Smooth muscle cell (in vitro differentiated cells): ENCODE measurements around the gene CDH12. TPM values are rescaled to one million over a fixed set of nuclear protein-coding genes. Genes with fewer than 3 reads are reported as not detected.

Experiments used
- DNase-seq: peaks from one replicate; lab custom pipeline; 2025; ENCODE audit not compliant: unreplicated experiment; lab: John Stamatoyannopoulos, UW
- H2AFZ ChIP-seq: fragments of 200-600 bp; sonication (generic); 2 replicates; pipeline ENCODE4 v1.6.0; 2016; ENCODE audit warnings: antibody characterized with exemption, low read depth, mild to moderate bottlenecking
- H3F3A ChIP-seq: fragments of 200-600 bp; sonication (generic); 2 replicates; pipeline ENCODE4 v1.6.0; 2017; ENCODE audit warnings: antibody characterized with exemption, low read depth
- H3K27ac ChIP-seq: fragments of 200-600 bp; sonication (generic); 2 replicates; pipeline ENCODE4 v1.5.1; 2016; ENCODE audit warnings: low read depth, mild to moderate bottlenecking
- H3K27me3 ChIP-seq: fragments of 200-600 bp; sonication (generic); 2 replicates; pipeline ENCODE4 v1.6.1; 2016; ENCODE audit warnings: low read depth, mild to moderate bottlenecking
- H3K36me3 ChIP-seq: fragments of 200-600 bp; sonication (generic); 2 replicates; pipeline ENCODE4 v1.5.1; 2016; ENCODE audit warnings: low read depth
- H3K4me1 ChIP-seq: fragments of 200-600 bp; sonication (generic); 2 replicates; pipeline ENCODE4 v1.5.1; 2016; ENCODE audit warnings: low read depth
- H3K4me2 ChIP-seq: fragments of 200-600 bp; sonication (generic); 2 replicates; pipeline ENCODE4 v1.6.0; 2016; ENCODE audit warnings: mild to moderate bottlenecking
- H3K4me3 ChIP-seq: fragments of 200-600 bp; sonication (generic); 2 replicates; pipeline ENCODE4 v1.5.1; 2016; ENCODE audit warnings: mild to moderate bottlenecking
- H3K79me2 ChIP-seq: fragments of 200-600 bp; sonication (generic); 2 replicates; pipeline ENCODE4 v1.6.0; 2016; ENCODE audit warnings: low read depth, mild to moderate bottlenecking
- H3K9ac ChIP-seq: fragments of 200-600 bp; sonication (generic); 2 replicates; pipeline ENCODE4 v1.6.0; 2016; ENCODE audit warnings: low read depth
- H3K9me3 ChIP-seq: fragments of 200-600 bp; sonication (generic); replicated peaks from 2 replicates; pipeline ENCODE4 v1.5.1; 2016; ENCODE audit warnings: low read depth
- H4K20me1 ChIP-seq: fragments of 200-600 bp; sonication (generic); 2 replicates; pipeline ENCODE4 v1.6.0; 2016; ENCODE audit warnings: low read depth
- CTCF ChIP-seq: fragments of 200-600 bp; sonication (generic); IDR thresholded peaks from 2 replicates; pipeline ENCODE4 v1.5.1; 2017; ENCODE audit warnings: borderline replicate concordance, mild to moderate bottlenecking, antibody characterized with exemption; ENCODE audit not compliant: insufficient read depth, poor library complexity, severe bottlenecking
- WGBS: methylation state at CpG from one replicate; pipeline ENCODE4 v1.1.7; 2016; ENCODE audit warnings: low lambda C conversion rate; 5-methylcytosine and 5-hydroxymethylcytosine counted together
- polyA plus RNA-seq: library from polyadenylated mRNA; unstranded; fragments of >200 nt; fragmentation: Nextera tagmentation; extraction: Ambion mirVana; gene quantifications from 2 replicates; pipeline ENCODE4 v1.2.1, GENCODE V29; 2016
- total RNA-seq: library from RNA; depleted of rRNA; stranded (reverse); fragments of >200 nt; gene quantifications from 2 replicates; pipeline ENCODE4 v1.2.3, GENCODE V29; 2014

The CDH12 gene
- total and polyA plus RNA-seq, 2 experiments from 2014 or later = not detected

GRCh38 chr5:22249209-22249729 lies 603.9 kb downstream of the CDH12 start:
- Histone ChIP-seq H3K36me3 (no peaks in the 10 kb centered on the region), H3K79me2 (no peaks in the 10 kb centered on the region), H3K4me2 (no peak overlapping the region), H3K4me3 (no peak overlapping the region), H3F3A (no peaks in the 10 kb centered on the region), H3K9ac (no peak overlapping the region), H2AFZ (no peak overlapping the region), H3K27me3 (no peaks in the 10 kb centered on the region), H3K27ac (no peak overlapping the region), H3K4me1 (no peaks in the 10 kb centered on the region), H4K20me1 (no peaks in the 10 kb centered on the region), H3K9me3 (no peaks in the 10 kb centered on the region)
- no peak for DNase-seq
- 90% methylated on average over 7 of the region's 7 CpGs for WGBS
- TF ChIP-seq CTCF = no peak

GRCh38 chr5:22245770-22246169 lies 607.4 kb downstream of the CDH12 start:
- no peak overlapping the region for H3K4me3 ChIP-seq
- H3K79me2 ChIP-seq = no peaks in the 10 kb centered on the region
- no peak for TF ChIP-seq CTCF
- no peak for DNase-seq
- H3K9me3 ChIP-seq = no peaks in the 10 kb centered on the region
- no peaks in the 10 kb centered on the region for H3F3A ChIP-seq
- H3K4me1 ChIP-seq = no peaks in the 10 kb centered on the region
- no peak overlapping the region for H3K9ac ChIP-seq
- no peaks in the 10 kb centered on the region for H3K36me3 ChIP-seq
- H4K20me1 ChIP-seq = no peaks in the 10 kb centered on the region
- no peak overlapping the region for H3K27ac ChIP-seq
- H3K27me3 ChIP-seq = no peaks in the 10 kb centered on the region
- no peak overlapping the region for H2AFZ ChIP-seq
- no peak overlapping the region for H3K4me2 ChIP-seq

GRCh38 chr5:22242532-22242931 lies 610.6 kb downstream of the CDH12 start:
- H3K4me3 ChIP-seq = no peak overlapping the region
- H3K9ac ChIP-seq = no peak overlapping the region
- 55% methylated on average over 4 of the region's 4 CpGs for WGBS
- H3K27me3 ChIP-seq = no peaks in the 10 kb centered on the region
- no peak overlapping the region for H2AFZ ChIP-seq
- H3K4me1 ChIP-seq = no peaks in the 10 kb centered on the region
- no peaks in the 10 kb centered on the region for H3K9me3 ChIP-seq
- H3K36me3 ChIP-seq = no peaks in the 10 kb centered on the region
- no peaks in the 10 kb centered on the region for H4K20me1 ChIP-seq
- H3F3A ChIP-seq = no peaks in the 10 kb centered on the region
- DNase-seq = no peak
- H3K4me2 ChIP-seq = no peak overlapping the region
- H3K79me2 ChIP-seq = no peaks in the 10 kb centered on the region
- no peak overlapping the region for H3K27ac ChIP-seq
- TF ChIP-seq CTCF = peak; percentile 4

GRCh38 chr5:22238047-22238446 lies 615.1 kb downstream of the CDH12 start:
- no peak overlapping the region for H2AFZ ChIP-seq
- TF ChIP-seq CTCF = no peak
- no peaks in the 10 kb centered on the region for H3K9me3 ChIP-seq
- H3K4me2 ChIP-seq = no peak overlapping the region
- no peak overlapping the region for H3K4me3 ChIP-seq
- H3K27me3 ChIP-seq = no peaks in the 10 kb centered on the region
- H3F3A ChIP-seq = no peaks in the 10 kb centered on the region
- WGBS = 96% methylated on average over 1 of the region's 1 CpG
- no peaks in the 10 kb centered on the region for H3K4me1 ChIP-seq
- H3K27ac ChIP-seq = no peak overlapping the region
- DNase-seq = no peak
- no peak overlapping the region for H3K9ac ChIP-seq
- H3K79me2 ChIP-seq = no peaks in the 10 kb centered on the region
- H3K36me3 ChIP-seq = no peaks in the 10 kb centered on the region
- H4K20me1 ChIP-seq = no peaks in the 10 kb centered on the region
